NT2/D1 (cell line): ENCODE data around the gene GNAL.

ENCODE experiments used
- SUZ12 ChIP-seq: IDR thresholded peaks from 2 replicates; pipeline ENCODE4 v1.6.1; 2011; ENCODE audit not compliant: insufficient read length, insufficient read depth; ENCODE audit errors: extremely low read depth
- YY1 ChIP-seq: IDR thresholded peaks from 2 replicates; pipeline ENCODE4 v1.6.1; 2011; ENCODE audit not compliant: insufficient read length, insufficient read depth
- ZNF274 ChIP-seq: IDR thresholded peaks from 2 replicates; pipeline ENCODE4 v1.6.1; 2011; ENCODE audit warnings: mild to moderate bottlenecking, low read depth, low read length

GRCh38 chr18:11669271-11669947 is 19.7 kb upstream of the GNAL start:
- TF ChIP-seq YY1 (no peak), ZNF274 (no peak), SUZ12 (no peak)
